Measurements from ENCODE around the gene ACSL4.
A peak's percentile ranks its signal among the peaks of the same experiment; 100 is the strongest.

Gene ACSL4

DNA sequence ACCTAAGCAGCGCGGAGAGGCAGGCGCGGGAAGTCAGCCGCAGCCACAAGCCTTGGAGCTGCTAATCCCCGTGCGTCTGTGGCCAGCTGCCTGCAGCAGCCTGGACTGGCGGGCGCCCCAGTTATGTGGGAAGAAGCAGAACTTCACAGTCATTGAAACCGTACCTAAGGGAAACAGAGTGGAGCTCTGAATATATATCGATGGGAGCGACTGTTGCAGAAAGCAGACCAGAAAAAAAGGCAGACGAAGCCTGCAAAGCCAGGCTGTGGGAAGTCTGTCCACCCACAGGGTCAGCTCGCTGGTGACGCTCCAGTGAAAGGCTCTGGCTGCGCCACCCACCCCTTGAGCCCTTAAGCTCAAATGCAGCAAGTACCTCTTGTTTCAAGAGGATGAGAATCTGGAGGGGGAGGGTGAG lies 132.8 kb downstream of the ACSL4 start:
- in situ Hi-C loops (cut with MboI; ENCODE audit: low sequenced_read_pairs, unreplicated experiment), result no loop called here
- TF ChIP-seq, protein P1, sequence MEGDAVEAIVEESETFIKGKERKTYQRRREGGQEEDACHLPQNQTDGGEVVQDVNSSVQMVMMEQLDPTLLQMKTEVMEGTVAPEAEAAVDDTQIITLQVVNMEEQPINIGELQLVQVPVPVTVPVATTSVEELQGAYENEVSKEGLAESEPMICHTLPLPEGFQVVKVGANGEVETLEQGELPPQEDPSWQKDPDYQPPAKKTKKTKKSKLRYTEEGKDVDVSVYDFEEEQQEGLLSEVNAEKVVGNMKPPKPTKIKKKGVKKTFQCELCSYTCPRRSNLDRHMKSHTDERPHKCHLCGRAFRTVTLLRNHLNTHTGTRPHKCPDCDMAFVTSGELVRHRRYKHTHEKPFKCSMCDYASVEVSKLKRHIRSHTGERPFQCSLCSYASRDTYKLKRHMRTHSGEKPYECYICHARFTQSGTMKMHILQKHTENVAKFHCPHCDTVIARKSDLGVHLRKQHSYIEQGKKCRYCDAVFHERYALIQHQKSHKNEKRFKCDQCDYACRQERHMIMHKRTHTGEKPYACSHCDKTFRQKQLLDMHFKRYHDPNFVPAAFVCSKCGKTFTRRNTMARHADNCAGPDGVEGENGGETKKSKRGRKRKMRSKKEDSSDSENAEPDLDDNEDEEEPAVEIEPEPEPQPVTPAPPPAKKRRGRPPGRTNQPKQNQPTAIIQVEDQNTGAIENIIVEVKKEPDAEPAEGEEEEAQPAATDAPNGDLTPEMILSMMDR (IDR thresholded peaks at IDR 0.05; ENCODE audit: borderline replicate concordance, control extremely low read depth, extremely low read depth, insufficient read depth, missing control alignments), result no peak
- DNase-seq (ENCODE audit: low spot score), result peak; percentile 6

GRCh38 chrX:109596015-109596414 lies 137.0 kb downstream of the ACSL4 start:
- in situ Hi-C loops (cut with MboI; ENCODE audit: low sequenced_read_pairs, unreplicated experiment), result no loop called here
- TF ChIP-seq, protein P1 (IDR thresholded peaks at IDR 0.05; ENCODE audit: borderline replicate concordance, control extremely low read depth, extremely low read depth, insufficient read depth, missing control alignments), result no peak
- no peak for DNase-seq (ENCODE audit: low spot score)

All from GM13976 (cell line).